ENCODE results near the gene CCDC66. TPM values are rescaled to one million over a fixed set of nuclear protein-coding genes. Genes with fewer than 3 reads are reported as not detected.
"Not testable (repeated sequence)": the region's sequence is repeated elsewhere in the genome, so short reads cannot be mapped to it uniquely, and the experiment has no call there.

Gene CCDC66
- total RNA-seq = 13.2 and 28.2 TPM in 2 replicates

- peak; percentile 80 for DNase-seq (ENCODE audit: low read depth)
Observed at GRCh38 chr3:56556908-56557830, at the start of gene CCDC66. TSS of gene CCDC66 (plus strand) at chr3:56557175. CDS start at chr3:56557243, 68 bp downstream.

- DNase-seq (ENCODE audit: low read depth) = no peak
Observed at GRCh38 chr3:56519641-56520040, 37.3 kb upstream of the CCDC66 start.

GRCh38 chr3:56522374-56522773, 34.6 kb upstream of the CCDC66 start:
- peak; percentile 4 for DNase-seq (ENCODE audit: low read depth)

- no peak for DNase-seq (ENCODE audit: low read depth)
Observed at GRCh38 chr3:56525291-56525690, 31.7 kb upstream of the CCDC66 start.

- DNase-seq (ENCODE audit: low read depth) = no peak
Observed at GRCh38 chr3:56536735-56537134, 20.2 kb upstream of the CCDC66 start.

- DNase-seq (ENCODE audit: low read depth) = peak; percentile 15
Observed at GRCh38 chr3:56547486-56547885, 9.5 kb upstream of the CCDC66 start.

GRCh38 chr3:56557831-56558170, 826 bp downstream of the CCDC66 start:
- DNase-seq (ENCODE audit: low read depth) = no peak

GRCh38 chr3:56573501-56573900, 16.5 kb downstream of the CCDC66 start:
- no peak for DNase-seq (ENCODE audit: low read depth)

GRCh38 chr3:56581941-56582340, 25.0 kb downstream of the CCDC66 start:
- DNase-seq (ENCODE audit: low read depth) = not testable (repeated sequence)

- not testable (repeated sequence) for DNase-seq (ENCODE audit: low read depth)
Observed at GRCh38 chr3:56584275-56584674, 27.3 kb downstream of the CCDC66 start.

GRCh38 chr3:56590814-56591213, 33.8 kb downstream of the CCDC66 start:
- DNase-seq (ENCODE audit: low read depth) = peak; percentile 72

GRCh38 chr3:56591262-56591661, 34.3 kb downstream of the CCDC66 start:
- no peak for DNase-seq (ENCODE audit: low read depth)

GRCh38 chr3:56593455-56594158, 36.6 kb downstream of the CCDC66 start:
- no peak for DNase-seq (ENCODE audit: low read depth)

- DNase-seq (ENCODE audit: low read depth) = no peak
Observed at GRCh38 chr3:56595975-56596840, 39.2 kb downstream of the CCDC66 start.

- not testable (repeated sequence) for DNase-seq (ENCODE audit: low read depth)
Observed at GRCh38 chr3:56608479-56608878, 51.5 kb downstream of the CCDC66 start.

- no peak for DNase-seq (ENCODE audit: low read depth)
Observed at GRCh38 chr3:56610669-56611335, 53.8 kb downstream of the CCDC66 start.

- no peak for DNase-seq (ENCODE audit: low read depth)
Observed at GRCh38 chr3:56611364-56611763, 54.4 kb downstream of the CCDC66 start.

- DNase-seq (ENCODE audit: low read depth) = no peak
Observed at GRCh38 chr3:56612146-56612545, 55.2 kb downstream of the CCDC66 start.

GRCh38 chr3:56613016-56613415, 56.0 kb downstream of the CCDC66 start:
- DNase-seq (ENCODE audit: low read depth) = no peak

GRCh38 chr3:56616478-56617006, 59.6 kb downstream of the CCDC66 start:
- DNase-seq (ENCODE audit: low read depth) = no peak

- peak; percentile 21 for DNase-seq (ENCODE audit: low read depth)
Observed at GRCh38 chr3:56620371-56620770, 63.4 kb downstream of the CCDC66 start.

Data from renal cortical epithelial cell (primary cell).